ENCODE data around the gene SLC25A42.

DNA sequence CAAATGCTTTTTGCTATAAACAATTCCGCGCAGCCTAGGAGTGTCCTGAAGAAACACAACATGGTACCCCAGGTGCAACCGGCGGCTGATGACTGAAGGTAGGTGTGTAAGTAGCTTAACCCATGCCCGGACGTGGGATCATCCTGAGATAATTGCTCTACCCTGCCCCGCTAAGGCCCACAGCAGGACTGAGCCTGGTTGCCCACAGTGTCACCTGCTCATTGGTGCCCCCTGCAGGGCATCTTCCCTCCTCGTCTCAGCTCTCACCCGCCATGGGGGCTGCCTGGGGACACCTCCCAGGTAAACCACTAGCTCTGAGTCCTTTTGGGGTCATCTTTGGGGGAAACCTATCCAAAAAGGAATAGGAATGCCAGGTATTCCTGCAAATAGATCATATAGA, 52.2 kb downstream of the SLC25A42 start:
- TF ChIP-seq KDM5B (CRISPR knock-in tag; IDR thresholded peaks at IDR 0.05; ENCODE audit: borderline replicate concordance) (no peak), POLR2A (IDR thresholded peaks at IDR 0.05; ENCODE audit: insufficient read depth in 1 of 2, low read depth in 2 of 2, low read length in 2 of 2) (no peak), CCAR2 (optimal IDR thresholded peaks at IDR 0.05; ENCODE audit: low read depth, low read length) (no peak), CREB3 (CRISPR knock-in tag; IDR thresholded peaks at IDR 0.05) (no peak), ZNF816 (CRISPR knock-in tag; IDR thresholded peaks at IDR 0.05; ENCODE audit: borderline replicate concordance) (no peak), NFRKB (IDR thresholded peaks at IDR 0.05) (no peak), GTF2F1 (IDR thresholded peaks at IDR 0.05; ENCODE audit: low read length) (no peak), FOSL1 (CRISPR knock-in tag; IDR thresholded peaks at IDR 0.05; ENCODE audit: borderline replicate concordance) (no peak), ZBTB44 (CRISPR knock-in tag; IDR thresholded peaks at IDR 0.05) (no peak), ZBTB40 (IDR thresholded peaks at IDR 0.05) (no peak), ZBTB40 (CRISPR knock-in tag; IDR thresholded peaks at IDR 0.05) (no peak)
- TF ChIP-seq, protein P1, sequence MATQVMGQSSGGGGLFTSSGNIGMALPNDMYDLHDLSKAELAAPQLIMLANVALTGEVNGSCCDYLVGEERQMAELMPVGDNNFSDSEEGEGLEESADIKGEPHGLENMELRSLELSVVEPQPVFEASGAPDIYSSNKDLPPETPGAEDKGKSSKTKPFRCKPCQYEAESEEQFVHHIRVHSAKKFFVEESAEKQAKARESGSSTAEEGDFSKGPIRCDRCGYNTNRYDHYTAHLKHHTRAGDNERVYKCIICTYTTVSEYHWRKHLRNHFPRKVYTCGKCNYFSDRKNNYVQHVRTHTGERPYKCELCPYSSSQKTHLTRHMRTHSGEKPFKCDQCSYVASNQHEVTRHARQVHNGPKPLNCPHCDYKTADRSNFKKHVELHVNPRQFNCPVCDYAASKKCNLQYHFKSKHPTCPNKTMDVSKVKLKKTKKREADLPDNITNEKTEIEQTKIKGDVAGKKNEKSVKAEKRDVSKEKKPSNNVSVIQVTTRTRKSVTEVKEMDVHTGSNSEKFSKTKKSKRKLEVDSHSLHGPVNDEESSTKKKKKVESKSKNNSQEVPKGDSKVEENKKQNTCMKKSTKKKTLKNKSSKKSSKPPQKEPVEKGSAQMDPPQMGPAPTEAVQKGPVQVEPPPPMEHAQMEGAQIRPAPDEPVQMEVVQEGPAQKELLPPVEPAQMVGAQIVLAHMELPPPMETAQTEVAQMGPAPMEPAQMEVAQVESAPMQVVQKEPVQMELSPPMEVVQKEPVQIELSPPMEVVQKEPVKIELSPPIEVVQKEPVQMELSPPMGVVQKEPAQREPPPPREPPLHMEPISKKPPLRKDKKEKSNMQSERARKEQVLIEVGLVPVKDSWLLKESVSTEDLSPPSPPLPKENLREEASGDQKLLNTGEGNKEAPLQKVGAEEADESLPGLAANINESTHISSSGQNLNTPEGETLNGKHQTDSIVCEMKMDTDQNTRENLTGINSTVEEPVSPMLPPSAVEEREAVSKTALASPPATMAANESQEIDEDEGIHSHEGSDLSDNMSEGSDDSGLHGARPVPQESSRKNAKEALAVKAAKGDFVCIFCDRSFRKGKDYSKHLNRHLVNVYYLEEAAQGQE (IDR thresholded peaks at IDR 0.05; ENCODE audit: borderline replicate concordance in 1 of 2, low read depth in 1 of 2, low read length in 2 of 2): no peak

All from HepG2 (cell line).